B cell (primary cell): ENCODE results near the gene TLE3. TPM values are rescaled to one million over a fixed set of nuclear protein-coding genes. Genes with fewer than 3 reads are reported as not detected.
A peak's percentile ranks its signal among the peaks of the same experiment; 100 is the strongest.

ENCODE experiments used
- ATAC-seq: fragments of 200-7000 bp; cut with Tn5 transposase; one replicate; pipeline ENCODE4 v1.10.0; 2021; ENCODE audit warnings: low read depth, mild to moderate bottlenecking, moderate number of reproducible peaks, moderate library complexity
- CTCF ChIA-PET: fragments of 350-600 bp; sonication (Branson Sonifier 250); formaldehyde crosslinking; loops from one replicate; lab custom pipeline; 2021; ENCODE audit warnings: antibody characterized with exemption, inconsistent platforms; lab: Charles Lee
- POLR2A ChIA-PET: fragments of 350-600 bp; sonication (Branson Sonifier 250); formaldehyde crosslinking; loops from one replicate; lab custom pipeline; 2021; ENCODE audit warnings: antibody characterized with exemption; lab: Charles Lee
- DNase-seq: peaks from one replicate; pipeline ENCODE4 v3.0.0; 2013
- H2AFZ ChIP-seq: 2 replicates; pipeline ENCODE4 v1.6.1; 2012; ENCODE audit warnings: mild to moderate bottlenecking, low read depth, low read length; ENCODE audit not compliant: insufficient read depth, poor library complexity, severe bottlenecking
- H3K27ac ChIP-seq, 2 donors: 1 replicate in 1 of 2; 2 replicates in 1 of 2; pipeline ENCODE4 v1.5.1; 2012 to 2013; ENCODE audit warnings: low read length in 2 of 2, mild to moderate bottlenecking in 2 of 2, moderate library complexity in 1 of 2
- H3K27me3 ChIP-seq, 4 experiments: fragments of 200-600 bp in 1 of 4; sonication (generic) in 1 of 4; replicated peaks in 1 of 4; 1 replicate in 2 of 4; 2 replicates in 2 of 4; pipeline versions ENCODE4 v1.6.1 to v1.7.0; 2013 to 2016; ENCODE audit warnings: low read length in 3 of 4, mild to moderate bottlenecking in 2 of 4, mixed read lengths in 1 of 4, moderate library complexity in 1 of 4; ENCODE audit not compliant: insufficient read depth in 4 of 4, control insufficient read depth in 3 of 4; ENCODE audit errors: control extremely low read depth in 1 of 4
- H3K36me3 ChIP-seq, 2 experiments: replicated peaks in 1 of 2; 1 replicate in 1 of 2; 2 replicates in 1 of 2; pipeline versions ENCODE4 v1.6.1 to v1.7.1; 2013; ENCODE audit warnings: low read length in 1 of 2; ENCODE audit not compliant: insufficient read depth in 2 of 2, control insufficient read depth in 1 of 2; ENCODE audit errors: control extremely low read depth in 1 of 2, extremely low read depth in 1 of 2
- H3K4me1 ChIP-seq, 2 donors: fragments of 200-600 bp in 1 of 2; sonication (generic) in 1 of 2; 1 replicate in 1 of 2; 2 replicates in 1 of 2; pipeline versions ENCODE4 v1.5.1 to v1.6.1; 2013 to 2017; ENCODE audit warnings: low read length in 2 of 2; ENCODE audit not compliant: control insufficient read depth in 2 of 2, insufficient read depth in 2 of 2
- H3K4me2 ChIP-seq: replicated peaks from 2 replicates; pipeline ENCODE3; 2012; ENCODE audit warnings: mild to moderate bottlenecking, low read depth, low read length; ENCODE audit not compliant: poor library complexity, severe bottlenecking
- H3K4me3 ChIP-seq, 5 experiments: fragments of 200-600 bp in 1 of 5; sonication (generic) in 1 of 5; 1 replicate in 3 of 5; 2 replicates in 2 of 5; pipeline versions ENCODE4 v1.5.1 to v1.7.0; 2011 to 2016; ENCODE audit warnings: low read length in 4 of 5, mild to moderate bottlenecking in 4 of 5, low read depth in 2 of 5, control low read depth in 1 of 5, moderate library complexity in 1 of 5; ENCODE audit not compliant: insufficient read depth in 1 of 5; ENCODE audit errors: control extremely low read depth in 1 of 5, extremely low read depth in 1 of 5
- H3K79me2 ChIP-seq: fragments of 200-600 bp; sonication (generic); one replicate; pipeline ENCODE4 v1.6.0; 2016; ENCODE audit warnings: low read length; ENCODE audit not compliant: control insufficient read depth, insufficient read depth
- H3K9ac ChIP-seq: fragments of 200-600 bp; sonication (generic); 2 replicates; pipeline ENCODE4 v1.6.1; 2017; ENCODE audit warnings: mild to moderate bottlenecking, low read length, moderate library complexity
- H3K9me3 ChIP-seq, 3 donors: one replicate each; pipeline versions ENCODE4 v1.6.1 to v1.7.1; 2013; ENCODE audit warnings: low read length in 2 of 3; ENCODE audit not compliant: control insufficient read depth in 2 of 3, insufficient read depth in 1 of 3; ENCODE audit errors: control extremely low read depth in 1 of 3
- H4K20me1 ChIP-seq: 2 replicates; pipeline ENCODE4 v1.6.0; 2012; ENCODE audit warnings: mild to moderate bottlenecking, low read length; ENCODE audit not compliant: insufficient read depth, control insufficient read depth, poor library complexity, severe bottlenecking
- H3K27ac Mint-ChIP-seq: one replicate; pipeline ENCODE4 v1.8.0; 2021; ENCODE audit warnings: mixed read lengths
- H3K27me3 Mint-ChIP-seq: one replicate; pipeline ENCODE4 v1.8.0; 2021; ENCODE audit warnings: mixed read lengths
- H3K4me1 Mint-ChIP-seq: one replicate; pipeline ENCODE4 v1.8.0; 2021; ENCODE audit warnings: mixed read lengths
- H3K4me3 Mint-ChIP-seq: one replicate; pipeline ENCODE4 v1.8.0; 2021; ENCODE audit warnings: mixed read lengths
- H3K9me3 Mint-ChIP-seq: one replicate; pipeline ENCODE4 v1.8.0; 2022; ENCODE audit warnings: mixed read lengths; ENCODE audit not compliant: insufficient read depth
- CTCF ChIP-seq: fragments of 200-600 bp; IDR thresholded peaks from one replicate; pipeline ENCODE4 v1.8.0; 2022; ENCODE audit warnings: antibody characterized with exemption, mild to moderate bottlenecking
- EZH2 ChIP-seq: IDR thresholded peaks from 2 replicates; pipeline ENCODE4 v1.6.1; 2012; ENCODE audit warnings: borderline replicate concordance, low read depth, mild to moderate bottlenecking, moderate library complexity, low read length; ENCODE audit not compliant: insufficient read depth, poor library complexity, severe bottlenecking
- WGBS: methylation state at CpG from one replicate; pipeline ENCODE4 v1.1.5; 2013; ENCODE audit warnings: missing lambda C conversion rate; ENCODE audit not compliant: insufficient coverage; 5-methylcytosine and 5-hydroxymethylcytosine counted together
- intact Hi-C: fragments of 100-400 bp; cut with micrococcal nuclease; formaldehyde crosslinking; loops from one replicate; pipeline ENCODE4 v1.10.0; 2022
- polyA plus RNA-seq: library from polyadenylated mRNA; depleted of rRNA; stranded (reverse); fragments of >200 nt; gene quantifications from 2 replicates; pipeline ENCODE4 v1.2.3, GENCODE V29; 2012
- total RNA-seq, 2 donors: library from RNA; stranded (reverse); fragments of 120-200 nt in 1 of 2; gene quantifications; 1 replicate in 1 of 2; 2 replicates in 1 of 2; pipeline versions ENCODE4 v1.2.3 to v1.2.4, GENCODE V29; 2013 to 2022

Gene TLE3
- total and polyA plus RNA-seq, 2 donors (not counting 1 experiment from before 2014, with no cell fraction given): 187 to 278 TPM

GRCh38 chr15:70103880-70104626 is 6.3 kb upstream of the TLE3 start:
- no peak overlapping the region for H3K27ac ChIP-seq
- CTCF ChIA-PET: interaction anchor here (0.8 to 2.4 kb wide), 3 partner anchors 130 to 363 kb away, joined by 4 to 10 read pairs (median 4); no protein-coding TSS in a partner anchor

More at GRCh38 chr15:70103880-70104626, 6.3 kb upstream of the TLE3 start:
- H3K4me3 Mint-ChIP-seq: no peak overlapping the region
- Histone ChIP-seq H3K4me3 (no peak overlapping the region), H3K9me3 (no peaks in the 10 kb centered on the region), H3K9ac (no peak overlapping the region), H2AFZ (no peak overlapping the region), H3K4me1 (peaks cover 32 to 36% of the 10 kb centered on the region in 2 donors), H4K20me1 (peaks cover 4% of the 10 kb centered on the region), H3K27me3 (peaks cover 0 to 31% (median 10%) of the 10 kb centered on the region in 4 experiments), H3K79me2 (no peaks in the 10 kb centered on the region), H3K4me2 (no peak overlapping the region), H3K36me3 (no peaks in the 10 kb centered on the region)
- TF ChIP-seq EZH2 (no peak), CTCF (no peak)
- no peaks in the 10 kb centered on the region for H3K9me3 Mint-ChIP-seq
- peaks cover 6% of the 10 kb centered on the region for H3K27me3 Mint-ChIP-seq
- peaks cover 35% of the 10 kb centered on the region for H3K4me1 Mint-ChIP-seq
- POLR2A ChIA-PET: no interaction called here
- ATAC-seq (no peak), DNase-seq (no peak)
- intact Hi-C loops: no loop called here
- H3K27ac Mint-ChIP-seq: peak overlapping the region; percentile 17
- WGBS: 95% methylated on average over 4 of the region's 7 CpGs
